H1 (cell line): ENCODE measurements around the gene ZFP90. TPM values are rescaled to one million over a fixed set of nuclear protein-coding genes. Genes with fewer than 3 reads are reported as not detected.

Experiments
- CBX8 ChIP-seq: fragments of 300-800, 300-1000 bp; sonication (generic); IDR thresholded peaks from 2 replicates; pipeline ENCODE4 v1.7.1; 2016; ENCODE audit warnings: low read depth, low read length, borderline replicate concordance
- CHD7 ChIP-seq: fragments of 300-600 bp; sonication (generic); IDR thresholded peaks from 2 replicates; pipeline ENCODE4 v1.7.1; 2012; ENCODE audit warnings: low read length, moderate library complexity, mild to moderate bottlenecking, inconsistent platforms; ENCODE audit not compliant: insufficient replicate concordance
- CTCF ChIP-seq, 3 experiments: IDR thresholded peaks; 1 replicate in 2 of 3; 2 replicates in 1 of 3; pipeline versions ENCODE4 v1.5.1 to v1.6.1; 2011; ENCODE audit warnings: low read length in 3 of 3, mild to moderate bottlenecking in 3 of 3, inconsistent platforms in 2 of 3, low read depth in 1 of 3, moderate library complexity in 1 of 3; ENCODE audit not compliant: insufficient read depth in 1 of 3; ENCODE audit errors: control extremely low read depth in 1 of 3
- HDAC6 ChIP-seq: IDR thresholded peaks from one replicate; pipeline ENCODE4 v1.7.1; 2012; ENCODE audit warnings: low read depth, mild to moderate bottlenecking, inconsistent platforms, low read length, moderate library complexity
- polyA plus RNA-seq, 7 experiments: library from polyadenylated mRNA; depleted of rRNA in 3 of 7; stranded (reverse) in 5 of 7; unstranded in 2 of 7; fragments of >200 nt in 5 of 7; fragments of 200-250 nt in 2 of 7; gene quantifications; 1 replicate in 5 of 7; 2 replicates in 1 of 7; 4 replicates in 1 of 7; pipeline versions ENCODE4 v1.2.1 to v1.2.3, GENCODE V29; 2011 to 2013; ENCODE audit warnings: missing spikeins in 2 of 7, mixed read lengths in 2 of 7
- total RNA-seq: library from RNA; stranded (reverse); fragmentation: NEBNext Ultra II Directional; extraction: Animal tissue kit (Norgen Biotek cat#: 25700); gene quantifications from 2 replicates; pipeline ENCODE4 v1.2.1, GENCODE V29; 2021

ZFP90 gene
- total and polyA plus RNA-seq, 2 of the 8 experiments (the other 6 are each of a cell fraction or from before 2014, with no cell fraction given): 10.3 to 19.1 TPM

DNA sequence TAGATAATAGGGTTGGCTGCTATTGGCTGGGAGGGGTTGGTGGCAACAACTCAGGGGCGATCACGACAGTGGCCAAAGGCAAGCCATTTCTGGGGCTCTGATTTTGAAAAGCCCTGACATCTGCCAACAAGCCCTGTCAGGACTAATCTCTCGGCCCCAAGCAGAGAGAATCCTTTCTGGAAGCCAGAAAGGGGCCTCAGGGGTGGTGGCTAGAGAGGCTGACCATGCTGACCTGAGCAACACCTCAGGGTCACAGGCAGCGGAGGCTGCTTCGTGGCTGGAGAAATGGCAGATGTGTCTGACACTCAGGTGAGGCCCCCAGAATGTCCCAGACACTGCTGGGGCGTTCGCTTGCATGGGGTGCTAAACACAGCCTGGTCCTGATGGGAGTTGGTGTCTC is 35.0 kb upstream of the ZFP90 start (continued):
- TF ChIP-seq CTCF (IDR thresholded peaks at IDR 0.05; ENCODE audit: control extremely low read depth in 1 of 3, insufficient read depth in 1 of 3, low read depth in 1 of 3, low read length in 3 of 3): no peak
- TF ChIP-seq CHD7: no peak
- TF ChIP-seq HDAC6: no peak
- TF ChIP-seq CBX8: no peak
- TF ChIP-seq, all 59 proteins: peak for 0
